Spleen (tissue), 11 donors: Measurements from ENCODE around the gene CCND2. TPM values are rescaled to one million over a fixed set of nuclear protein-coding genes. Genes with fewer than 3 reads are reported as not detected.

ENCODE experiments used
- DNase-seq: peaks from one replicate; pipeline ENCODE4 v3.0.0-alpha.2; 2020
- H3K27ac ChIP-seq, 8 donors: fragments of 200-600 bp; sonication (generic) in 7 of 8; 1 replicate in 4 of 8; 2 replicates in 4 of 8; pipeline versions ENCODE4 v1.5.0 to v1.8.0; 2016 to 2021; ENCODE audit warnings: inconsistent platforms in 4 of 8, mild to moderate bottlenecking in 4 of 8, moderate library complexity in 1 of 8
- H3K27me3 ChIP-seq, 7 donors: fragments of 200-600 bp; sonication (generic) in 6 of 7; replicated peaks in 1 of 7; 1 replicate in 4 of 7; 2 replicates in 3 of 7; pipeline versions ENCODE4 v1.5.0 to v1.8.0; 2016 to 2021; ENCODE audit warnings: inconsistent platforms in 3 of 7, mild to moderate bottlenecking in 1 of 7
- H3K36me3 ChIP-seq, 6 donors: fragments of 200-600 bp; sonication (generic) in 5 of 6; 1 replicate in 4 of 6; 2 replicates in 2 of 6; pipeline versions ENCODE4 v1.5.0 to v1.8.0; 2016 to 2021; ENCODE audit warnings: inconsistent platforms in 2 of 6
- H3K4me1 ChIP-seq, 6 donors: fragments of 200-600 bp; sonication (generic) in 5 of 6; 1 replicate in 3 of 6; 2 replicates in 3 of 6; pipeline versions ENCODE4 v1.5.0 to v1.8.0; 2016 to 2021; ENCODE audit warnings: inconsistent platforms in 3 of 6
- H3K4me3 ChIP-seq, 8 donors: fragments of 200-600 bp; sonication (generic) in 7 of 8; 1 replicate in 4 of 8; 2 replicates in 4 of 8; pipeline versions ENCODE4 v1.5.0 to v1.8.0; 2016 to 2021; ENCODE audit warnings: inconsistent platforms in 4 of 8, mild to moderate bottlenecking in 4 of 8, moderate library complexity in 2 of 8
- H3K9me3 ChIP-seq, 8 donors: fragments of 200-600 bp; sonication (generic) in 7 of 8; 1 replicate in 4 of 8; 2 replicates in 4 of 8; pipeline versions ENCODE4 v1.5.0 to v1.8.0; 2016 to 2021; ENCODE audit warnings: inconsistent platforms in 4 of 8
- CTCF ChIP-seq, 11 experiments: fragments of 200-600 bp in 7 of 11; fragments of 450-650 bp in 4 of 11; sonication (generic) in 4 of 11; IDR thresholded peaks in 8 of 11; conservative IDR thresholded peaks in 3 of 11; 1 replicate in 7 of 11; 2 replicates in 4 of 11; pipeline versions ENCODE4 v1.4.0 to v1.8.0; 2016 to 2021; ENCODE audit warnings: antibody characterized with exemption in 11 of 11, inconsistent platforms in 4 of 11, mild to moderate bottlenecking in 1 of 11
- POLR2A ChIP-seq, 3 donors: fragments of 450-650 bp; IDR thresholded peaks; one replicate each; pipeline ENCODE4 v1.5.1; 2017; ENCODE audit warnings: antibody characterized with exemption in 3 of 3, mild to moderate bottlenecking in 1 of 3
- POLR2AphosphoS5 ChIP-seq, 3 donors: sonication (generic); formaldehyde crosslinking; IDR thresholded peaks; one replicate each; pipeline ENCODE4 v1.5.1; 2017; ENCODE audit warnings: antibody characterized with exemption in 3 of 3
- WGBS, 5 donors: extraction: QIAGEN DNeasy Blood & Tissue Kit in 3 of 5; methylation state at CpG; one replicate each; pipeline versions ENCODE4 v1.1.5 to v1.1.7; 2013 to 2018; 5-methylcytosine and 5-hydroxymethylcytosine counted together
- intact Hi-C: fragments of 100-400 bp; cut with DNase I; formaldehyde crosslinking; loops from one replicate; pipeline ENCODE4 v1.15.0; 2023; ENCODE audit warnings: low total_unique reads
- polyA plus RNA-seq, 3 donors: library from polyadenylated mRNA; stranded (reverse); fragments of 200-250 nt; gene quantifications; one replicate each; pipeline ENCODE4 v1.2.1, GENCODE V29; 2013
- total RNA-seq, 7 donors: library from RNA; depleted of rRNA in 3 of 7; stranded (reverse); fragments of >200 nt in 3 of 7; fragmentation: NEBNext Ultra II Directional in 4 of 7; extraction: Animal tissue kit (Norgen Biotek cat#: 25700) in 4 of 7; gene quantifications; one replicate each; pipeline versions ENCODE4 v1.1.0 to v1.2.1, GENCODE V29; 2016 to 2021
- donor health status: healthy with polysubstance abuse.
- donor health status: DM: no; HTN: no; CAD: no; lungs with moderate emphysema.
- donor health status: DM: no; HTN: no; CAD: no.
- donor health status: Bipolar disorder and iron deficiency.
- donor health status: healthy.
- donor health status: DM: no; HTN: no; CAD: no.
- donor health status: DM: yes; HTN: yes; CAD: no.

Gene CCND2
- total and polyA plus RNA-seq, 10 donors: 9.4 to 110 (median 59.4) TPM

GRCh38 chr12:4272424-4273272 is 914 bp upstream of the CCND2 start:
- Histone ChIP-seq H3K27ac (peak overlapping the region; percentile 74 to 98 (median 92)), H3K27me3 (peaks cover 0 to 90% (median 54%) of the 10 kb centered on the region in 7 donors), H3K4me3 (peak overlapping the region; percentile 1 to 74 (median 66)), H3K9me3 (no peaks in the 10 kb centered on the region), H3K4me1 (peaks cover 17 to 95% (median 84%) of the 10 kb centered on the region in 6 donors), H3K36me3 (peaks cover 0 to 16% (median 6%) of the 10 kb centered on the region in 6 donors)
- 0 to 2% (median 1%) methylated on average over 43 to 62 of the region's 62 CpGs for WGBS, 5 donors
- no peak for TF ChIP-seq POLR2A (IDR thresholded peaks at IDR 0.05)
- TF ChIP-seq POLR2AphosphoS5 (IDR thresholded peaks at IDR 0.05): peak; percentile 39 to 76 (median 74)
- no peak for TF ChIP-seq CTCF (IDR thresholded peaks at IDR 0.05 in 8 of 11, conservative IDR thresholded peaks at IDR 0.05 in 3 of 11)
- intact Hi-C loops: no loop called here
- DNase-seq: peak; percentile 92

- H3K4me3 ChIP-seq: peak overlapping the region; percentile 50 to 74 (median 66)
- WGBS, 5 donors: 0 to 1% (median 1%) methylated on average over 10 of the region's 10 CpGs
- TF ChIP-seq POLR2A (IDR thresholded peaks at IDR 0.05): no peak
- no peak for TF ChIP-seq CTCF (IDR thresholded peaks at IDR 0.05 in 8 of 11, conservative IDR thresholded peaks at IDR 0.05 in 3 of 11)
- TF ChIP-seq POLR2AphosphoS5 (IDR thresholded peaks at IDR 0.05): no peak
- no peak for DNase-seq
- peaks cover 0 to 84% (median 53%) of the 10 kb centered on the region in 7 donors for H3K27me3 ChIP-seq
- peak overlapping the region; percentile 74 to 98 (median 92) for H3K27ac ChIP-seq
- no peaks in the 10 kb centered on the region for H3K9me3 ChIP-seq
- peaks cover 17 to 98% (median 88%) of the 10 kb centered on the region in 6 donors for H3K4me1 ChIP-seq
- H3K36me3 ChIP-seq: peaks cover 0 to 22% (median 10%) of the 10 kb centered on the region in 6 donors
- intact Hi-C loops: no loop called here
Observed at GRCh38 chr12:4273273-4273651, 300 bp upstream of the CCND2 start.

- no peak for TF ChIP-seq POLR2A (IDR thresholded peaks at IDR 0.05)
- no peak for TF ChIP-seq POLR2AphosphoS5 (IDR thresholded peaks at IDR 0.05)
- TF ChIP-seq CTCF (IDR thresholded peaks at IDR 0.05 in 8 of 11, conservative IDR thresholded peaks at IDR 0.05 in 3 of 11): no peak
- H3K36me3 ChIP-seq: peaks cover 0 to 34% (median 19%) of the 10 kb centered on the region in 6 donors
- peak overlapping the region; percentile 50 to 74 (median 66) for H3K4me3 ChIP-seq
- peaks cover 17 to 100% (median 91%) of the 10 kb centered on the region in 6 donors for H3K4me1 ChIP-seq
- no peaks in the 10 kb centered on the region for H3K9me3 ChIP-seq
- intact Hi-C loops: loop anchor here (5.0 kb wide), 2 partner anchors 387 to 402 kb away; partner anchors contain the start of gene PARP11
- peaks cover 0 to 71% (median 50%) of the 10 kb centered on the region in 7 donors for H3K27me3 ChIP-seq
- WGBS, 5 donors: 0 to 1% (median 0%) methylated on average over 39 to 42 of the region's 42 CpGs
- DNase-seq: peak; percentile 87
- H3K27ac ChIP-seq: peak overlapping the region; percentile 74 to 98 (median 92)
Observed at GRCh38 chr12:4274396-4275015, 944 bp downstream of the CCND2 start.
